ENCODE data around the gene VPS13D.

DNA sequence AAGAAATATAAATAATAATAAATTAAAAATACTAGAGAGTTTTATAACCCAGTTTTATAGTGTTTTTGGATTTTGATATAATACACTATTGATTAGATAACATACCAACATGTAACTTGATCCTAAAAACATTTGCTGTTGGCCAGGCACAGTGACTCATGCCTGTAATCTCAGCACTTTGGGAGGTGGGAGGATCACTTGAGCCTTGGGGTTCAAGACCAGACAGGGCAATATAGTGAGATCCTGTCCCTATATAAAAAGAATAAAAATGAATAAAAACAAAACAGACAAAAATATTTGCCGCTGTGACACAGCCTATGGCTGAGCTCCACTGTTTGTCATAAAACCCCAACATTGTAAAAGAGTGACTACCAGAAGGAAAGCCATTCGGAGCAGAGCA is 26.1 kb downstream of the VPS13D start:
- TF ChIP-seq, protein P1, sequence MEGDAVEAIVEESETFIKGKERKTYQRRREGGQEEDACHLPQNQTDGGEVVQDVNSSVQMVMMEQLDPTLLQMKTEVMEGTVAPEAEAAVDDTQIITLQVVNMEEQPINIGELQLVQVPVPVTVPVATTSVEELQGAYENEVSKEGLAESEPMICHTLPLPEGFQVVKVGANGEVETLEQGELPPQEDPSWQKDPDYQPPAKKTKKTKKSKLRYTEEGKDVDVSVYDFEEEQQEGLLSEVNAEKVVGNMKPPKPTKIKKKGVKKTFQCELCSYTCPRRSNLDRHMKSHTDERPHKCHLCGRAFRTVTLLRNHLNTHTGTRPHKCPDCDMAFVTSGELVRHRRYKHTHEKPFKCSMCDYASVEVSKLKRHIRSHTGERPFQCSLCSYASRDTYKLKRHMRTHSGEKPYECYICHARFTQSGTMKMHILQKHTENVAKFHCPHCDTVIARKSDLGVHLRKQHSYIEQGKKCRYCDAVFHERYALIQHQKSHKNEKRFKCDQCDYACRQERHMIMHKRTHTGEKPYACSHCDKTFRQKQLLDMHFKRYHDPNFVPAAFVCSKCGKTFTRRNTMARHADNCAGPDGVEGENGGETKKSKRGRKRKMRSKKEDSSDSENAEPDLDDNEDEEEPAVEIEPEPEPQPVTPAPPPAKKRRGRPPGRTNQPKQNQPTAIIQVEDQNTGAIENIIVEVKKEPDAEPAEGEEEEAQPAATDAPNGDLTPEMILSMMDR (IDR thresholded peaks at IDR 0.05; ENCODE audit: low read depth, low read length, missing input control), result no peak
- TF ChIP-seq MAX (IDR thresholded peaks at IDR 0.05) (no peak), RXRA (IDR thresholded peaks at IDR 0.05) (no peak), YY1 (IDR thresholded peaks at IDR 0.05) (no peak), RAD21 (IDR thresholded peaks at IDR 0.05) (no peak), SP1 (IDR thresholded peaks at IDR 0.05) (no peak), REST (IDR thresholded peaks at IDR 0.05) (no peak)
- TF ChIP-seq, protein P2, sequence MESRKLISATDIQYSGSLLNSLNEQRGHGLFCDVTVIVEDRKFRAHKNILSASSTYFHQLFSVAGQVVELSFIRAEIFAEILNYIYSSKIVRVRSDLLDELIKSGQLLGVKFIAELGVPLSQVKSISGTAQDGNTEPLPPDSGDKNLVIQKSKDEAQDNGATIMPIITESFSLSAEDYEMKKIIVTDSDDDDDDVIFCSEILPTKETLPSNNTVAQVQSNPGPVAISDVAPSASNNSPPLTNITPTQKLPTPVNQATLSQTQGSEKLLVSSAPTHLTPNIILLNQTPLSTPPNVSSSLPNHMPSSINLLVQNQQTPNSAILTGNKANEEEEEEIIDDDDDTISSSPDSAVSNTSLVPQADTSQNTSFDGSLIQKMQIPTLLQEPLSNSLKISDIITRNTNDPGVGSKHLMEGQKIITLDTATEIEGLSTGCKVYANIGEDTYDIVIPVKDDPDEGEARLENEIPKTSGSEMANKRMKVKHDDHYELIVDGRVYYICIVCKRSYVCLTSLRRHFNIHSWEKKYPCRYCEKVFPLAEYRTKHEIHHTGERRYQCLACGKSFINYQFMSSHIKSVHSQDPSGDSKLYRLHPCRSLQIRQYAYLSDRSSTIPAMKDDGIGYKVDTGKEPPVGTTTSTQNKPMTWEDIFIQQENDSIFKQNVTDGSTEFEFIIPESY (IDR thresholded peaks at IDR 0.05), result no peak

Measured in liver (tissue), 3 donors.